Prostate gland (tissue), 2 donors: Measurements from ENCODE around the gene MRPL49. TPM values are rescaled to one million over a fixed set of nuclear protein-coding genes. Genes with fewer than 3 reads are reported as not detected.
"Not testable (repeated sequence)": the region's sequence is repeated elsewhere in the genome, so short reads cannot be mapped to it uniquely, and the experiment has no call there.

Experiments used
- DNase-seq: peaks from one replicate; pipeline ENCODE4 v3.0.0-alpha.2; 2019; ENCODE audit warnings: low spot score
- H3K27ac ChIP-seq, 2 donors: fragments of 200-600 bp; sonication (generic); 2 replicates each; pipeline ENCODE4 v1.5.1; 2017 to 2019
- H3K27me3 ChIP-seq: fragments of 200-600 bp; sonication (generic); replicated peaks from 2 replicates; pipeline ENCODE4 v1.5.1; 2019; ENCODE audit not compliant: insufficient read depth
- H3K36me3 ChIP-seq, 2 donors: fragments of 200-600 bp; sonication (generic); 1 replicate in 1 of 2; 2 replicates in 1 of 2; pipeline versions ENCODE4 v1.5.1 to v1.8.1; 2017 to 2019
- H3K4me1 ChIP-seq: fragments of 200-600 bp; sonication (generic); replicated peaks from 2 replicates; pipeline ENCODE4 v1.5.1; 2019
- H3K4me3 ChIP-seq, 2 donors: fragments of 200-600 bp; sonication (generic); 2 replicates each; pipeline ENCODE4 v1.5.1; 2017 to 2019
- H3K9me3 ChIP-seq: fragments of 200-600 bp; sonication (generic); 2 replicates; pipeline ENCODE4 v1.5.1; 2017
- POLR2A ChIP-seq: fragments of 450-650 bp; IDR thresholded peaks from one replicate; pipeline ENCODE4 v1.6.1; 2016; ENCODE audit warnings: antibody characterized with exemption, mild to moderate bottlenecking
- POLR2AphosphoS5 ChIP-seq: sonication (generic); formaldehyde crosslinking; IDR thresholded peaks from one replicate; pipeline ENCODE4 v1.6.1; 2017; ENCODE audit warnings: antibody characterized with exemption
- WGBS: methylation state at CpG from one replicate; pipeline ENCODE4 v1.1.5; 2018; 5-methylcytosine and 5-hydroxymethylcytosine counted together
- intact Hi-C: fragments of 100-400 bp; cut with DNase I; formaldehyde crosslinking; loops from one replicate; pipeline ENCODE4 v1.14.2; 2022
- total RNA-seq, 2 donors: library from RNA; depleted of rRNA; stranded (reverse); fragments of >200 nt; gene quantifications; one replicate each; pipeline ENCODE4 v1.1.0, GENCODE V29; 2016
- TF ChIP-seq, protein P1 (sequence below), 4 experiments: fragments of 200-600 bp in 2 of 4; fragments of 450-650 bp in 2 of 4; sonication (generic) in 2 of 4; IDR thresholded peaks; 1 replicate in 3 of 4; 2 replicates in 1 of 4; pipeline ENCODE4 v1.5.1; 2016 to 2019; ENCODE audit warnings: antibody characterized with exemption in 4 of 4, mild to moderate bottlenecking in 2 of 4, moderate library complexity in 2 of 4

The MRPL49 gene
- total RNA-seq, 2 donors from 2014 or later: 99.9 to 113 TPM

DNA sequence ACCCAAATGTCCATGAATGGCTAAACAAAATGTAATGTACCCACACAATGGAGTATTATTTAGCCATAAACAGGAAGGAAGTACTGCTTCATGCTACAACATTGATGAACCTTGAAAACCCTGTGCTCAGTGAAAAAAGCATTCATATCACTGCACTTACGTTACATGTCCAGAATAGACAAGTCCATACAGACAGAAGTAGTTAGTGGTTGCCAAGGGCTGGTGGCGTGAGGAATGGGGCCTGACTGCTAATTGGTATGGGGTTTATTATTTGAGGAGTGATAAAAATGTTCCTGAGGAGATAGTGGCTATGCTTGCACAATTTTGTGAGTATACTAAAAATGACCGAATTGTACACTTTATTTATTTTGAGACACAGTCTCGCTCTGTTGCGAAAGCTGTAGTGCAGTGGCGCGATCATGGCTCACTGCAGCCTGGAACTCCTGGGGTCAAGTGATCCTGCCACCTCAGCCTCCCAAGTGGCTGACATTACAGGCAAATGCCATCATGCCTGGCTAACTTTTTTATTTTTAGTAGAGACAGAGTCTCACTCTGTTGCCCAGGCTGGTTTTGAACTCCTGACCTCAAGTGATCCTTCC, 19.9 kb downstream of the MRPL49 start:
- DNase-seq: no peak
- Histone ChIP-seq H3K9me3 (no peaks in the 10 kb centered on the region), H3K4me1 (no peaks in the 10 kb centered on the region), H3K4me3 (no peak overlapping the region), H3K27ac (no peak overlapping the region), H3K36me3 (no peaks in the 10 kb centered on the region), H3K27me3 (no peaks in the 10 kb centered on the region)
- WGBS: 75% methylated on average over 7 of the region's 7 CpGs
- TF ChIP-seq POLR2A (no peak), POLR2AphosphoS5 (no peak)
- TF ChIP-seq, protein P1, sequence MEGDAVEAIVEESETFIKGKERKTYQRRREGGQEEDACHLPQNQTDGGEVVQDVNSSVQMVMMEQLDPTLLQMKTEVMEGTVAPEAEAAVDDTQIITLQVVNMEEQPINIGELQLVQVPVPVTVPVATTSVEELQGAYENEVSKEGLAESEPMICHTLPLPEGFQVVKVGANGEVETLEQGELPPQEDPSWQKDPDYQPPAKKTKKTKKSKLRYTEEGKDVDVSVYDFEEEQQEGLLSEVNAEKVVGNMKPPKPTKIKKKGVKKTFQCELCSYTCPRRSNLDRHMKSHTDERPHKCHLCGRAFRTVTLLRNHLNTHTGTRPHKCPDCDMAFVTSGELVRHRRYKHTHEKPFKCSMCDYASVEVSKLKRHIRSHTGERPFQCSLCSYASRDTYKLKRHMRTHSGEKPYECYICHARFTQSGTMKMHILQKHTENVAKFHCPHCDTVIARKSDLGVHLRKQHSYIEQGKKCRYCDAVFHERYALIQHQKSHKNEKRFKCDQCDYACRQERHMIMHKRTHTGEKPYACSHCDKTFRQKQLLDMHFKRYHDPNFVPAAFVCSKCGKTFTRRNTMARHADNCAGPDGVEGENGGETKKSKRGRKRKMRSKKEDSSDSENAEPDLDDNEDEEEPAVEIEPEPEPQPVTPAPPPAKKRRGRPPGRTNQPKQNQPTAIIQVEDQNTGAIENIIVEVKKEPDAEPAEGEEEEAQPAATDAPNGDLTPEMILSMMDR (IDR thresholded peaks at IDR 0.05): no peak
- intact Hi-C loops: no loop called here

DNA sequence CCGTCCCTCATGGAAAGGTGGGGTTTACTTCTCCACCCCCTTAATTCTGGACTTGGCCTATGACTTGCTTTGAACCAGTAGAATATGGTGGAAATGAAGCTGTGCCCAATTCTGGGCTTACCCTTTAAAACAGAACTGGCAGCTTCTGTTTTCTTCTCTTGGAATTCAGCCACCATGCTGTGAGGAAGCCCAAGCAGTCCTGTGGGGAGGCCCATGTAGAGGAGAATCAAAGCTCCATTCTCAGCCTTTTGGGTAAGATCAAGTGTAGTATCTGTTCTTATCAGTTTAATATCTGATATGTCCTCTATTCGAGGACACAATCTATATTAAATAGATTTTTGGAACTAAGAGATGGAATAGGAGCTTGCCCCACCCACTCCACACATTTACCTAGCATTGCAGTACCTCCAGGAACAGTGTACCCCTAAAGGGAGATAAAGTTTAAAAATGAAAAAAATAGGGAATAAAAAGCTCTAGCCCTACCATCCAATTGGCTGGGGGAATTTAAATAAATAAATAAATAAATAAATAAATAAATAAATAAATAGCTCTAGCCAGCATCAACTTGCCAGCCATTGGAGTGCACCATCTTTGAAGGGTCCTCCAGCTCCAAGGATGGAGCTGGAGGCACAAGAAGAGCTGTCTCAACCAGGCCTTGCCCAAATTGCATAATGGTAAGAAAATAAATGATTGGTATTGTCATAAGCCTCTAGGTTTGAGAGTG, 25.4 kb downstream of the MRPL49 start:
- H3K4me3 ChIP-seq: no peak overlapping the region
- DNase-seq: no peak
- H3K27ac ChIP-seq: no peak overlapping the region
- no peaks in the 10 kb centered on the region for H3K36me3 ChIP-seq
- 72% methylated on average over 2 of the region's 2 CpGs for WGBS
- H3K27me3 ChIP-seq: no peaks in the 10 kb centered on the region
- no peaks in the 10 kb centered on the region for H3K9me3 ChIP-seq
- TF ChIP-seq, protein P1 (IDR thresholded peaks at IDR 0.05): no peak
- no peaks in the 10 kb centered on the region for H3K4me1 ChIP-seq
- intact Hi-C loops: no loop called here

DNA sequence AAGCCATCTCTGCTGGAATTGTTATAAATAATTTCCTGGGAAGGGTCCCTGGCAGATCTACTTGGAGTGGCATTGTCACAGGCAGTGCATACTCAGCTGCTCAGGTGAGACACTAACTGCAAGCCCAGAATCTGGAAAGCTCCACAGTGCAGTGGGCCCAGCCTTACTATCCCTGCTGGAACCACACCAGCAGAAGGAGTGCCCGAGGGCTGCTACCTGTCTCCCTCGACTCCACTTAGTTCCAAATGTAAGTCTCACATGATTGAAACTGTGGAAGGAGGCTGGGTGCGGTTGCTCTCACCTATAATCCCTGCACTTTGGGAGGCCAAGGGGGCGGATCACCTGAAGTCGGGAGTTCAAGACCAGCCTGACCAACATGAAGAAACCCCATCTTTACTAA, 26.5 kb downstream of the MRPL49 start:
- no peak for TF ChIP-seq POLR2AphosphoS5
- no peak for TF ChIP-seq POLR2A
- TF ChIP-seq, protein P1 (IDR thresholded peaks at IDR 0.05): no peak
- WGBS: 79% methylated on average over 5 of the region's 5 CpGs
- H3K36me3 ChIP-seq: no peaks in the 10 kb centered on the region
- intact Hi-C loops: no loop called here
- no peaks in the 10 kb centered on the region for H3K27me3 ChIP-seq
- DNase-seq: no peak
- H3K4me3 ChIP-seq: no peak overlapping the region
- no peaks in the 10 kb centered on the region for H3K9me3 ChIP-seq
- H3K4me1 ChIP-seq: no peaks in the 10 kb centered on the region
- H3K27ac ChIP-seq: no peak overlapping the region

DNA sequence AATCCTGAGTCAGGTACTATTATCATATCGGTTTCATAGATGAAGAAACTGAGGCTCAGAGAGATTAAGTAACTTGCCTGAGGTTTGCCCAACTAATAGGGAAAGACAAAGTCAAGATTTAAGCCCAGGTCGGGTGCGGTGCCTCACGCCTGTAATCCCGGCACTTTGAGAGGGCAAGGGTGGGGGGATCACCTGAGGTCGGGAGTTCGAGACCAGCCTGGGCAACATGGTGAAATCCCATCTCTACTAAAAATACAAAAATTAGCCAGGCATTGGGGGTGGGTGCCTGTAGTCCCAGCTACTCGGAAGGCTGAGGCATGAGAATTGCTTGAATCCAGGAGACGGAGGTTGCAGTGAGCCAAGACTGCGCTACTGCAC, 28.0 kb downstream of the MRPL49 start:
- 78% methylated on average over 10 of the region's 10 CpGs for WGBS
- peak overlapping the region; percentile 57 to 58 for H3K27ac ChIP-seq

DNA sequence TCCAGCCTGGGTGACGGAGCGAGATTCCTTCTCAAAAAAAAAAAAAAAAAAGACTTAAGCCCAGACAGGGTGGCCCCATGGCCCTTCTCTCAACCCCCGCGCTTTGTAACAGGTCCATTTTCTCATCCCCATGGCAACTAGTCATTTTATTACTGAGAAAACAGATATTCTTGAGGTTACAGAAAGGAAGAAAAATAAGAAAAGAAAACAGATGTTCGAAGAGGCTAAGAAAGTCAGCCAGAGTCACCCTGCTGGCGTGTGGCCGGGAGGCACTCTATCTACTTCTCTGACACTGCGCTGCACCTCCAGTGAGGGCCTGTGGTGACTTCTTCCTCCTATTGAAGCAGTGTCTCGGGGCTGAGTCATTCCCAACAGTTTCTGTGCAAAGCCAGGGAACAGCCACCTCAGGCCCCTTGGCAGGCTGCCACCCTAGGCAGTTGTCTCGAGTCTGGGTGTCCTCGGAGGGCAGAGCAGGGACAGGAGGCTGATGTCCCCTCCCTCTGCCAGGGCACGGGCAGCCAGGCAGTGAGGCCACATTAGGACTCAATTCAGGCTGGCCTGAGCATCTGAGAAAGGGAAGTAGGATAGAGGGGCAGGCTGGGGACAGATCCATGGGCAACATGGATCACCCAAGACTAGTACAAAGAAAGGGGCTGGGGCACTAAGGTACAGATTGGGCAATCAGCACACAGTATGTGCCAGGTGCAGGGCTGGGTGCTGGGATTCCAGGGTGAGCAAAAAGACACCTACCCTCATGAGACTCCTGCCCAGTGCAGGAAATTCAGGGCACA, 28.6 kb downstream of the MRPL49 start:
- TF ChIP-seq POLR2AphosphoS5 (peak; percentile 56), POLR2A (peak; percentile 31)
- TF ChIP-seq, protein P1 (IDR thresholded peaks at IDR 0.05): peak in 1 of 4 experiments; percentile 24
- H3K9me3 ChIP-seq: no peaks in the 10 kb centered on the region
- H3K36me3 ChIP-seq: no peaks in the 10 kb centered on the region
- 16% methylated on average over 12 of the region's 12 CpGs for WGBS
- no peaks in the 10 kb centered on the region for H3K27me3 ChIP-seq
- intact Hi-C loops: no loop called here
- peak; percentile 84 for DNase-seq
- H3K4me1 ChIP-seq: no peaks in the 10 kb centered on the region
- no peak overlapping the region for H3K4me3 ChIP-seq
- H3K27ac ChIP-seq: peak overlapping the region; percentile 57 to 58

More for the DNA sequence above, 28.0 kb downstream of the MRPL49 start:
- H3K4me1 ChIP-seq, DNase-seq, intact Hi-C loops, H3K36me3 ChIP-seq, H3K4me3 ChIP-seq, H3K27me3 ChIP-seq, H3K9me3 ChIP-seq: not testable (repeated sequence)
